Endothelial cell of umbilical vein (primary cell): ENCODE results near the gene MDGA2. TPM values are rescaled to one million over a fixed set of nuclear protein-coding genes. Genes with fewer than 3 reads are reported as not detected.

Source experiments
- BruUV-seq: library from RNA; stranded (reverse); fragments of 400-500 nt; replicated peaks from 2 replicates; lab custom pipeline; 2021; lab: Mats Ljungman, UMichigan
- CTCF ChIA-PET: fragments of 300-600, 350-600 bp; sonication (Branson Sonifier 250); formaldehyde crosslinking; loops from one replicate; lab custom pipeline; 2021; ENCODE audit warnings: antibody characterized with exemption, inconsistent platforms; lab: Charles Lee
- POLR2A ChIA-PET: fragments of 300-600, 350-600 bp; sonication (Branson Sonifier 250); formaldehyde crosslinking; loops from one replicate; lab custom pipeline; 2021; ENCODE audit warnings: antibody characterized with exemption, inconsistent platforms; lab: Charles Lee
- DNase-seq: peaks from one replicate; pipeline ENCODE4 v3.0.0-alpha.2; 2011; ENCODE audit warnings: low read depth, low spot score
- FAIRE-seq: peaks from 2 replicates; lab custom pipeline; 2011; peaks lifted over from hg19 to GRCh38; lab: Jason Lieb, UNC
- H2AFZ ChIP-seq: 2 replicates; pipeline ENCODE4 v1.6.0; 2012; ENCODE audit warnings: low read depth, low read length, control low read depth, inconsistent platforms
- H3K27ac ChIP-seq: 2 replicates; pipeline ENCODE4 v1.5.1; 2011; ENCODE audit warnings: low read depth, mild to moderate bottlenecking, control low read depth, low read length, moderate library complexity; ENCODE audit not compliant: insufficient read depth
- H3K27me3 ChIP-seq, 2 experiments: 2 replicates each; pipeline versions ENCODE4 v1.6.0 to v1.6.1; 2011; ENCODE audit warnings: low read length in 2 of 2, mixed read lengths in 1 of 2; ENCODE audit not compliant: control insufficient read depth in 2 of 2, insufficient read depth in 2 of 2
- H3K36me3 ChIP-seq, 2 experiments: 2 replicates in 1 of 2; 3 replicates in 1 of 2; pipeline ENCODE4 v1.5.1; 2011; ENCODE audit warnings: low read length in 2 of 2, mild to moderate bottlenecking in 1 of 2, moderate library complexity in 1 of 2; ENCODE audit not compliant: control insufficient read depth in 2 of 2, insufficient read depth in 2 of 2; ENCODE audit errors: extremely low read depth in 1 of 2
- H3K4me1 ChIP-seq: 3 replicates; pipeline ENCODE4 v1.5.1; 2011; ENCODE audit warnings: mild to moderate bottlenecking, low read length; ENCODE audit not compliant: control insufficient read depth, insufficient read depth; ENCODE audit errors: extremely low read depth
- H3K4me2 ChIP-seq: 2 replicates; pipeline ENCODE4 v1.6.1; 2011; ENCODE audit warnings: low read length, control low read depth, mixed read lengths; ENCODE audit not compliant: insufficient read depth
- H3K4me3 ChIP-seq, 3 experiments: fragments of 200-600 bp in 1 of 3; sonication (generic), shearing (Covaris generic) in 1 of 3; replicated peaks in 1 of 3; 2 replicates each; pipeline ENCODE4 v1.5.1; 2011 to 2016; ENCODE audit warnings: control low read depth in 3 of 3, low read length in 3 of 3, mild to moderate bottlenecking in 2 of 3, inconsistent platforms in 1 of 3, low read depth in 1 of 3, moderate library complexity in 1 of 3; ENCODE audit not compliant: insufficient read depth in 1 of 3
- H3K79me2 ChIP-seq: 2 replicates; pipeline ENCODE4 v1.6.0; 2012; ENCODE audit warnings: low read length, inconsistent platforms; ENCODE audit not compliant: control insufficient read depth, insufficient read depth
- H3K9ac ChIP-seq: replicated peaks from 2 replicates; pipeline ENCODE3; 2011; ENCODE audit warnings: low read length, control low read depth; ENCODE audit not compliant: insufficient read depth; ENCODE audit errors: extremely low read depth
- H3K9me1 ChIP-seq: replicated peaks from 3 replicates; pipeline ENCODE4 v1.6.0; 2011; ENCODE audit warnings: mild to moderate bottlenecking, low read length; ENCODE audit not compliant: control insufficient read depth, insufficient read depth; ENCODE audit errors: extremely low read depth
- H3K9me3 ChIP-seq: replicated peaks from 2 replicates; pipeline ENCODE4 v1.5.1; 2012; ENCODE audit warnings: low read length, inconsistent platforms; ENCODE audit not compliant: control insufficient read depth, insufficient read depth
- H4K20me1 ChIP-seq: replicated peaks from 2 replicates; pipeline ENCODE3; 2011; ENCODE audit warnings: mild to moderate bottlenecking, low read length; ENCODE audit not compliant: control insufficient read depth, insufficient read depth; ENCODE audit errors: extremely low read depth
- EZH2 ChIP-seq: IDR thresholded peaks from 2 replicates; pipeline ENCODE4 v1.6.1; 2012; ENCODE audit warnings: borderline replicate concordance, low read depth, mild to moderate bottlenecking, moderate library complexity, low read length, inconsistent platforms; ENCODE audit not compliant: severe bottlenecking
- FOS ChIP-seq: IDR thresholded peaks from 2 replicates; pipeline ENCODE4 v1.6.1; 2011; ENCODE audit warnings: mild to moderate bottlenecking, low read length, moderate library complexity, borderline replicate concordance; ENCODE audit not compliant: insufficient read depth
- GATA2 ChIP-seq: IDR thresholded peaks from 2 replicates; pipeline ENCODE4 v1.7.0; 2011; ENCODE audit warnings: low read depth, mild to moderate bottlenecking, moderate library complexity, mixed read lengths, low read length; ENCODE audit not compliant: insufficient read length, insufficient read depth
- JUN ChIP-seq: IDR thresholded peaks from 2 replicates; pipeline ENCODE4 v1.6.1; 2011; ENCODE audit warnings: borderline replicate concordance, low read depth; ENCODE audit not compliant: insufficient read length, insufficient read depth
- MYC ChIP-seq: IDR thresholded peaks from one replicate; pipeline ENCODE4 v1.6.1; 2011; ENCODE audit warnings: mild to moderate bottlenecking, low read depth, low read length
- POLR2A ChIP-seq: IDR thresholded peaks from 2 replicates; pipeline ENCODE4 v1.6.1; 2012; ENCODE audit warnings: low read depth, mild to moderate bottlenecking, control low read depth, low read length
- POLR2AphosphoS5 ChIP-seq: IDR thresholded peaks from 2 replicates; pipeline ENCODE4 v1.6.1; 2012; ENCODE audit warnings: low read depth, mild to moderate bottlenecking, control low read depth, low read length, moderate library complexity; ENCODE audit not compliant: insufficient read depth
- dilution Hi-C: fragments of 300-500 bp; cut with MboI; formaldehyde crosslinking; loops from one replicate; pipeline ENCODE4 v1.15.0; 2019; ENCODE audit warnings: low sequenced_read_pairs; ENCODE audit not compliant: extremely low pct_ligation_motif_present
- intact Hi-C: fragments of 100-400 bp; cut with micrococcal nuclease; formaldehyde crosslinking; loops from one replicate; pipeline ENCODE4 v1.10.0; 2022
- polyA plus RNA-seq, 4 experiments: library from polyadenylated mRNA; depleted of rRNA in 3 of 4; stranded (reverse) in 3 of 4; unstranded in 1 of 4; fragments of >200 nt; gene quantifications; 2 replicates each; pipeline versions ENCODE4 v1.2.1 to v1.2.3, GENCODE V29; 2011 to 2012; ENCODE audit warnings: missing spikeins in 1 of 4
- total RNA-seq: library from RNA; stranded (reverse); gene quantifications from 2 replicates; pipeline ENCODE4 v1.2.3, GENCODE V29; 2021
- TF ChIP-seq, protein P1 (sequence below), 2 donors: IDR thresholded peaks; 1 replicate in 1 of 2; 2 replicates in 1 of 2; pipeline ENCODE4 v1.5.1; 2011; ENCODE audit warnings: low read length in 2 of 2, mild to moderate bottlenecking in 2 of 2, moderate library complexity in 2 of 2, control low read depth in 1 of 2, inconsistent platforms in 1 of 2, low read depth in 1 of 2; ENCODE audit not compliant: insufficient read depth in 1 of 2; ENCODE audit errors: extremely low read depth in 1 of 2
- TF ChIP-seq, protein P2 (sequence below): IDR thresholded peaks from 2 replicates; pipeline ENCODE4 v1.6.1; 2011; ENCODE audit not compliant: insufficient read depth, insufficient read length

The MDGA2 gene
- total and polyA plus RNA-seq, 2 donors (not counting 3 experiments of a cell fraction or from before 2014, with no cell fraction given): not detected

DNA sequence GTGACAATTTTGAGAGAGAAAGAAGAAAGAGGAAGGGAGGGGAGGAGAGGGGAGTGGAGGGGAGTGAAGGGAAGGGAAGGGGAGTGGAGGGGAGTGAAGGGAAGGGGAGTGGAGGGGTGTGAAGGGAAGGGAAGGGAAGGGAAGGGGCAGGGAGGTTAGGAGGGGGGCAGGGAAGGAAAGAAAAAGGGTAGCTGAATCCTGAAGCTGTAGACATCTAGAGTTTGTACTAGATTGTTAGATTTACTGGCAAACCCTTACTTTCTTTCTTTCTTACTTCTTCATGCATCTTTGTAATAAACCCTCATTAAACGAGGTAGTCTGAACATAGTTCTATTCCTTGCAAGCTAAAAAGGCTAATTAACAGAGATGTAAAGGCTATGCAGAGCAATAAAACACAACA is 378.0 kb downstream of the MDGA2 start:
- H3K79me2 ChIP-seq: no peaks in the 10 kb centered on the region
- BruUV-seq: no TSS peak
- H3K27ac ChIP-seq: no peak overlapping the region
- no peaks in the 10 kb centered on the region for H3K9me3 ChIP-seq
- no peaks in the 10 kb centered on the region for H3K36me3 ChIP-seq
- H3K27me3 ChIP-seq: no peaks in the 10 kb centered on the region
- no peaks in the 10 kb centered on the region for H3K9me1 ChIP-seq
- H4K20me1 ChIP-seq: no peaks in the 10 kb centered on the region
- intact Hi-C loops (no loop called here), dilution Hi-C loops (no loop called here)
- no peak overlapping the region for H3K4me2 ChIP-seq
- no peak for FAIRE-seq
- H3K4me1 ChIP-seq: no peaks in the 10 kb centered on the region
- H3K4me3 ChIP-seq: no peak overlapping the region
- H2AFZ ChIP-seq: no peak overlapping the region
- DNase-seq: no peak
- H3K9ac ChIP-seq: no peak overlapping the region
- CTCF ChIA-PET: interaction anchor here (1.0 kb wide), 1 partner anchor 18 kb away, joined by 3 read pairs; no protein-coding TSS in a partner anchor
- POLR2A ChIA-PET: no interaction called here
- TF ChIP-seq FOS: no peak
- TF ChIP-seq, protein P1, sequence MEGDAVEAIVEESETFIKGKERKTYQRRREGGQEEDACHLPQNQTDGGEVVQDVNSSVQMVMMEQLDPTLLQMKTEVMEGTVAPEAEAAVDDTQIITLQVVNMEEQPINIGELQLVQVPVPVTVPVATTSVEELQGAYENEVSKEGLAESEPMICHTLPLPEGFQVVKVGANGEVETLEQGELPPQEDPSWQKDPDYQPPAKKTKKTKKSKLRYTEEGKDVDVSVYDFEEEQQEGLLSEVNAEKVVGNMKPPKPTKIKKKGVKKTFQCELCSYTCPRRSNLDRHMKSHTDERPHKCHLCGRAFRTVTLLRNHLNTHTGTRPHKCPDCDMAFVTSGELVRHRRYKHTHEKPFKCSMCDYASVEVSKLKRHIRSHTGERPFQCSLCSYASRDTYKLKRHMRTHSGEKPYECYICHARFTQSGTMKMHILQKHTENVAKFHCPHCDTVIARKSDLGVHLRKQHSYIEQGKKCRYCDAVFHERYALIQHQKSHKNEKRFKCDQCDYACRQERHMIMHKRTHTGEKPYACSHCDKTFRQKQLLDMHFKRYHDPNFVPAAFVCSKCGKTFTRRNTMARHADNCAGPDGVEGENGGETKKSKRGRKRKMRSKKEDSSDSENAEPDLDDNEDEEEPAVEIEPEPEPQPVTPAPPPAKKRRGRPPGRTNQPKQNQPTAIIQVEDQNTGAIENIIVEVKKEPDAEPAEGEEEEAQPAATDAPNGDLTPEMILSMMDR (IDR thresholded peaks at IDR 0.05; ENCODE audit: extremely low read depth in 1 of 2, insufficient read depth in 1 of 2, low read depth in 1 of 2, low read length in 2 of 2): no peak
- no peak for TF ChIP-seq EZH2

DNA sequence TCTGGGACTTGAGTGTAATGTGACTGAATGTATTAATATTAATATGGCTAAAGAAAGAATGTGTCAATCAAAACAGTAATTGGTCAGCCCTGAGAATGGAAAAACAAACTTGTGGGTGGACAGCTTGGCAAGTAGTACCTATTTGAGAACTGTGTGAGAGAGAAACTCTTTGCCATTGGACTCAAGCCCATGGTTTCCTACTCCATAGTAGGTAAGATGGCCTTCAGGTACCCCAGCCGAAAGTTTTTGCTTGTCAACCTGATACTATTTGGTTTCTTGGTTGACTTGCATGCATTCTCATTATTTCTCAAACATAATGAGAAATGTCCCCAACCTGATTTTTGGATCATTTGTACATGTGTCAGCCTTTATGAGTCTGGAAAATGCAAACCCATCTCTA is 391.1 kb downstream of the MDGA2 start:
- no peak overlapping the region for H3K27ac ChIP-seq
- intact Hi-C loops: no loop called here

More for the DNA sequence above, 391.1 kb downstream of the MDGA2 start:
- Histone ChIP-seq H3K27me3 (no peaks in the 10 kb centered on the region), H3K9me1 (no peaks in the 10 kb centered on the region), H4K20me1 (no peaks in the 10 kb centered on the region), H3K4me3 (no peak overlapping the region), H3K36me3 (no peaks in the 10 kb centered on the region), H3K79me2 (no peaks in the 10 kb centered on the region), H2AFZ (no peak overlapping the region), H3K4me2 (no peak overlapping the region), H3K4me1 (no peaks in the 10 kb centered on the region), H3K9ac (no peak overlapping the region), H3K9me3 (no peaks in the 10 kb centered on the region)
- POLR2A ChIA-PET: no interaction called here
- dilution Hi-C loops: no loop called here
- no peak for FAIRE-seq
- no peak for TF ChIP-seq FOS
- TF ChIP-seq, protein P2, sequence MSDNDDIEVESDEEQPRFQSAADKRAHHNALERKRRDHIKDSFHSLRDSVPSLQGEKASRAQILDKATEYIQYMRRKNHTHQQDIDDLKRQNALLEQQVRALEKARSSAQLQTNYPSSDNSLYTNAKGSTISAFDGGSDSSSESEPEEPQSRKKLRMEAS: no peak
- no peak for TF ChIP-seq POLR2A
- TF ChIP-seq JUN: no peak
- TF ChIP-seq, protein P1 (IDR thresholded peaks at IDR 0.05; ENCODE audit: extremely low read depth in 1 of 2, insufficient read depth in 1 of 2, low read depth in 1 of 2, low read length in 2 of 2): no peak
- no peak for TF ChIP-seq MYC
- TF ChIP-seq GATA2: no peak
- TF ChIP-seq EZH2: no peak
- TF ChIP-seq POLR2AphosphoS5: no peak
- CTCF ChIA-PET: no interaction called here
- no TSS peak for BruUV-seq
- no peak for DNase-seq
